Measurements from ENCODE around the gene SYTL1. TPM values are rescaled to one million over a fixed set of nuclear protein-coding genes. Genes with fewer than 3 reads are reported as not detected.

Gene SYTL1
- total and polyA plus RNA-seq, 9 of the 15 experiments (the other 6 are each of a cell fraction or from before 2014, with no cell fraction given) = 0.04 to 9.3 (median 1.7) TPM

GRCh38 chr1:27350663-27351540, 9.1 kb downstream of the SYTL1 start (continued):
- no peak for TF ChIP-seq SOX6 (IDR thresholded peaks at IDR 0.05)
- peak; percentile 79 for TF ChIP-seq MGA (IDR thresholded peaks at IDR 0.05)
- TF ChIP-seq, protein P1, sequence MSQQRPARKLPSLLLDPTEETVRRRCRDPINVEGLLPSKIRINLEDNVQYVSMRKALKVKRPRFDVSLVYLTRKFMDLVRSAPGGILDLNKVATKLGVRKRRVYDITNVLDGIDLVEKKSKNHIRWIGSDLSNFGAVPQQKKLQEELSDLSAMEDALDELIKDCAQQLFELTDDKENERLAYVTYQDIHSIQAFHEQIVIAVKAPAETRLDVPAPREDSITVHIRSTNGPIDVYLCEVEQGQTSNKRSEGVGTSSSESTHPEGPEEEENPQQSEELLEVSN (IDR thresholded peaks at IDR 0.05; ENCODE audit: borderline replicate concordance in 1 of 2, extremely low read depth in 1 of 2, insufficient read depth in 1 of 2, insufficient read length in 1 of 2, low read depth in 1 of 2, low read length in 1 of 2, poor library complexity in 1 of 2, severe bottlenecking in 1 of 2) = peak in 1 of 2 experiments; percentile 17
- TF ChIP-seq HMGN3 (IDR thresholded peaks at IDR 0.05; ENCODE audit: borderline replicate concordance, extremely low read depth, insufficient read length, low read depth, low read length) = peak; percentile 60
- TF ChIP-seq SMC3 (conservative IDR thresholded peaks at IDR 0.05; ENCODE audit: insufficient read depth, low read depth, low read length) = no peak
- no peak for TF ChIP-seq SP1 (CRISPR knock-in tag; IDR thresholded peaks at IDR 0.05)
- 0 out of 2 replicates have a peak, but pooled peaks have one; percentile 14 for TF ChIP-seq CREM (IDR thresholded peaks at IDR 0.05; ENCODE audit: low read depth)
- no peak for TF ChIP-seq BRF1 (IDR thresholded peaks at IDR 0.05; ENCODE audit: borderline replicate concordance, extremely low read depth, insufficient read length)
- no peak for TF ChIP-seq U2AF2 (optimal IDR thresholded peaks at IDR 0.05; ENCODE audit: low read depth, low read length)
- TF ChIP-seq ZBTB2 (IDR thresholded peaks at IDR 0.05) = 0 out of 2 replicates have a peak, but pooled peaks have one; percentile 8
- TF ChIP-seq CXXC5 (CRISPR knock-in tag; IDR thresholded peaks at IDR 0.05) = peak; percentile 72

Measured in K562 (cell line).